ENCODE measurements around the gene PRKX.
"Not testable (repeated sequence)": the region's sequence is repeated elsewhere in the genome, so short reads cannot be mapped to it uniquely, and the experiment has no call there.

The PRKX gene

GRCh38 chrX:3713225-3713936 lies at the start of gene PRKX:
Gene PRKX (minus strand): TSS chrX:3713649. CDS start chrX:3713253, 396 bp downstream.
- peak; percentile 32 to 54 for DNase-seq

GRCh38 chrX:3763111-3763510 lies 49.7 kb upstream of the PRKX start:
- DNase-seq, result no peak

GRCh38 chrX:3757510-3758025 lies 44.1 kb upstream of the PRKX start:
- no peak for DNase-seq

GRCh38 chrX:3748052-3748559 lies 34.7 kb upstream of the PRKX start:
- no peak for DNase-seq

GRCh38 chrX:3743801-3744439 lies 30.5 kb upstream of the PRKX start:
- DNase-seq, result no peak

GRCh38 chrX:3740946-3741345 lies 27.5 kb upstream of the PRKX start:
- not testable (repeated sequence) for DNase-seq

- DNase-seq, result no peak
Observed at GRCh38 chrX:3738509-3738908, 25.1 kb upstream of the PRKX start.

GRCh38 chrX:3736536-3736935 lies 23.1 kb upstream of the PRKX start:
- not testable (repeated sequence) for DNase-seq

- DNase-seq, result not testable (repeated sequence)
Observed at GRCh38 chrX:3735891-3736290, 22.4 kb upstream of the PRKX start.

- not testable (repeated sequence) for DNase-seq
Observed at GRCh38 chrX:3734456-3734855, 21.0 kb upstream of the PRKX start.

GRCh38 chrX:3733043-3733430 lies 19.6 kb upstream of the PRKX start:
- no peak for DNase-seq

- not testable (repeated sequence) for DNase-seq
Observed at GRCh38 chrX:3732326-3733042, 19.0 kb upstream of the PRKX start.

GRCh38 chrX:3728454-3728853 lies 15.0 kb upstream of the PRKX start:
- no peak for DNase-seq

GRCh38 chrX:3723460-3723859 lies 10.0 kb upstream of the PRKX start:
- DNase-seq, result not testable (repeated sequence)

- no peak for DNase-seq
Observed at GRCh38 chrX:3717742-3718420, 4.4 kb upstream of the PRKX start.

- DNase-seq, result no peak
Observed at GRCh38 chrX:3715921-3716320, 2.5 kb upstream of the PRKX start.

- DNase-seq, result not testable (repeated sequence)
Observed at GRCh38 chrX:3714706-3715479, 1.4 kb upstream of the PRKX start.

GRCh38 chrX:3713937-3714434 lies 537 bp upstream of the PRKX start:
- DNase-seq, result no peak

- no peak for DNase-seq
Observed at GRCh38 chrX:3712870-3713224, 602 bp downstream of the PRKX start.

GRCh38 chrX:3712051-3712869 lies 1.2 kb downstream of the PRKX start:
- peak in 1 of 2 experiments; percentile 14 for DNase-seq

GRCh38 chrX:3711331-3711917 lies 2.0 kb downstream of the PRKX start:
- peak in 1 of 2 experiments; percentile 29 for DNase-seq
